Activated CD4-positive, alpha-beta T cell treated with anti-CD3 and anti-CD28 coated beads, Interleukin-2, amount 50 U/mL, for 48 hours (primary cell): ENCODE measurements around the gene IFNL1.
"Not testable (repeated sequence)": the region's sequence is repeated elsewhere in the genome, so short reads cannot be mapped to it uniquely, and the experiment has no call there.

Experiments used
- DNase-seq, 2 experiments: peaks; one replicate each; pipeline ENCODE4 v3.0.0-alpha.2; 2020

Gene IFNL1

GRCh38 chr19:39334444-39334976 is 38.3 kb downstream of the IFNL1 start:
- no peak for DNase-seq

DNA sequence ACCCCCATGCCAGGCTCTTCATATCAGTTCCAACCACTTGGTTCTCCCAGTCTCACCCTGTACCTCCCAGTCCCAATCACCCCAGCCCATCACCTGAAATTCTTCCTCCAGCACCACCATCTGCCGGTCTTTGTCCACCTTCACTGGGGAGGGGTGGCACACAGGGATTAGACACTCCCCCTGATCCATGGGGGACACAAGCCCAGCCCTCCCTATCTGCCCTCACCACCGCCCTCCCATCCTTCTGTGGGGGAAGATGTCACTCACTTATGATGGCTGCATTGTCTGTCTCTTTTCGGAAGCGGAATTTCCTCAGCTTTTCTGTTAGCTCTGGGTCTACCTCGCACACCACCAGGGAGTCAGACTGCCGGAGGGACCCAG is 39.0 kb downstream of the IFNL1 start:
- DNase-seq: peak; percentile 37 to 51

GRCh38 chr19:39336483-39336882 is 40.3 kb downstream of the IFNL1 start:
- DNase-seq: no peak

GRCh38 chr19:39339674-39340073 is 43.5 kb downstream of the IFNL1 start:
- no peak for DNase-seq

DNA sequence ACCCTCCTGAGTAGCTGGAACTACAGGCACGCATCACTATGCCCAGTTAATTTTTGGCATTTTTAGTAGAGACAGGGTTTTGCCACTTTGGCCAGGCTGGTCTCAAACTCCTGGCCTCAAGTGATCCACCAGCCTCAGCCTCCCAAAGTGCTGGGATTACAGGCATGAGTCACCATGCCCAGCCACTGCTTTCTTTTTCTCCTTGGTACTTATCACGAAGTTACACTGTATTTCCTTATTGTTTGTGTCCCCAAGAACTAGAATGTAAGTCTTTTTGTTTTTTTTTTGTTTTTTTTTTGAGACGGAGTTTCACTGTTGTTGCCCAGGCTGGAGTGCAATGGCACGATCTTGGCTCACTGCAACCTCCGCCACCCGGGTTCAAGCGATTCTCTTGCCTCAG is 43.9 kb downstream of the IFNL1 start:
- DNase-seq: not testable (repeated sequence)

GRCh38 chr19:39341129-39341718 is 45.0 kb downstream of the IFNL1 start:
- peak in 1 of 2 experiments; percentile 36 for DNase-seq

DNA sequence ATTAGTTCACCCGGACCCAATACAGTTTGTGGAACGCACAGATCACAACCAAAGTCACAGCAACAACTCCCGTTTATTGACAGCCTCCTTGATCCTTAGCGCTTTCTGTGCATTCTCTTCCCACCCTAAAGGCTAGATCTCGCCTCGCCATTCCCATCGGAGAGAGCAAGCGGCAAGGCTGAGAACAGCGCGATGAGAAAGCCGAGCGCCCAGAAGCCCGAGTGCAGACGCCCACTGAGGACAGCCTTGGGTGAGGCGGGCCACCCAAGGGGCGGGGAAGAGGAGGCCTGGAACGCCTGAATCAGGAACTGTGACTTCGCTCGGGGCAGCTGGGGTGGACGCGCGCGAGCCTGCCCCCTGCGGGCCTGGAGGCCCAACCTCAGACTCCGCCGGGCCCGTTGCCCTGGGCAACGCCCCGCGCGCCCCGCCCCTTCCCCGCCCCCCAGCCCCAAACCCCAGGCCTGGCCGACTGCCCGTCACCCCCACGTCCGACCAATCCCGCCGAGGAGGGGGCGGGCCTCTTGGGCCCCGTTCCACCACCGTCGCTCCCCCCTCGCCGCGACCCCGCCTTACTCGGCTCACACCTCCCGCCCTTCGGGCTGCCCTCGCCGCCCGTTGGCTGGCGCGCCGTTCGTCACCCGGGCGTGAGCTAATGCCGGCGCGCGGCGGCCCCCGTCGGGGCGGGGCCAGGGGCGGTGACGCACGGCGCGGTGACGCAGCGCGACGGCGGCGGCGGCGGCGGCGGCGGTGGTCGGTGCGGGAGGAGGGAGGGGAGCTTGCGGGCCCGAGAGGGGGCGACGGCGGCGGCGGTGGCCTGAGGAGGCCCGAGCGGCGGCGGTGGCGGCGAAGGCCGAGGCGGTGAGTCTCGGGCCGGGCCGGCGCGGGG is 45.8 kb downstream of the IFNL1 start, which contains the start of gene SAMD4B:
Gene SAMD4B (plus strand): TSS at position 703 of the 886 bp plus-strand sequence. CDS start 14,473 bp downstream, outside the sequence.
- DNase-seq: peak; percentile 98 to 99

GRCh38 chr19:39342647-39343305 is 46.6 kb downstream of the IFNL1 start:
- no peak for DNase-seq

DNA sequence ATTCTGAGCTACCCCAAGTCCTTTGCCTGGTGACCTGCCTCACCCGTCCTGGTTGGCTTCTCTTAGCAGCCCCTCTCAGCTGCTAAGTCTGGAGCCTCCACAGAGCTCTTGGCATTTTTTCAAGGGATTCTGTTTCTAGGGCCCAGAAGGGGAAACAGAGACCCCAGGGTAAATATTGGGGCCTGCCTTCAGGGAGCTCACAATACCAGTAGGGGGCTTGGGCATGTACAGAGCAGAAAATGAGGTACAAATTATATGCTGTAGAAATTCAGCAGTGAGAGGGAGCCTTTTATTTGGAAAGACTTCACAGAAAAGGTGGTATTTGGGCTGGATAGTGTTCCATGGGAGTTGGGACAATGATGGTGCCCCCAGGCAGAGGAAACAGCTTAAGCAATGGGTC is 49.7 kb downstream of the IFNL1 start:
- no peak for DNase-seq

DNA sequence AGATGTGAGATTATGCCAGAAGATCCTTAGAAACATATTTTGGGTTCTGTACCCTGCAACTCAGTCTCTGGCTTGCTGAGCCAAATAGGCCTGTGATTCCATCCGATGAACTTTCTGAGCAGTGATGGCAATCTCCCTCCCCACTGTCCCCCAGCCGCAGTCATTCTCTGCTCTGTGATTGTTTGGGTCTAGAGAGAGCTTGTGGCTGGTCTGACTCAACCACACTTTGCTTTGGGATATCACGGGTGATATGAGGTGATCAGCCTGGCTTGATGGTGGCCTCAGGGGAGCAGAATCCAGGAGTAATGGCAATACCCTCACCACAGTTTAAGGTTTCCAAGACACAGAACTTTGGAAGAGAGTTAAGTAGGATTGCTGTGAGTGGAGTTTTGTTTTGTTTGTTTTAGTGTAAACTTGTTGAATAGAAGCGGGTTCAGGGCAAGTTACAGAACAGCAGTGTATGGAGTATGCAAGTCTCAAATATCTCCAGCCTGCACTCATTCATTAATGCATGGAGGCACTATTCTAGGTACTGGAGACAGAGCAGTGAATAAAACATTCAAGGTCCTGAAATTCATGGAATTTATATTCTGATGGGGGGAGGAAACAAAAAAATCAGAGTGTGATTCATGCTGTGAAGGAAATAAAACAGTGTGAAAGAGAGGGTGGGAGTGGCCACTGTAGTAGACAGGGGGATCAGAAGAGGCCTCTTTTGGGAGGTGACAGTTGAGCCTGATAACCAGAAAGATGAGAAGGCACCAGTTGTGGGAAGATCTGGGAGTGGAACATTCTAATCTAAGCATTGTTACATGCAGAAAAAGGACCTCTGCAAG is 51.3 kb downstream of the IFNL1 start:
- no peak for DNase-seq
